K562 (cell line): Measurements from ENCODE around the gene SERGEF. TPM values are rescaled to one million over a fixed set of nuclear protein-coding genes. Genes with fewer than 3 reads are reported as not detected.
A peak's percentile ranks its signal among the peaks of the same experiment; 100 is the strongest.

ENCODE experiments used
- ATAC-seq: fragments of 200-7000 bp; cut with Tn5 transposase; 3 replicates; pipeline ENCODE4 v1.9.1; 2020; ENCODE audit warnings: moderate library complexity
- BruUV-seq: library from RNA; stranded (reverse); fragments of 400-500 nt; replicated peaks from 2 replicates; lab custom pipeline; 2021; lab: Mats Ljungman, UMichigan
- CTCF ChIA-PET: fragments of 300-600 bp; formaldehyde crosslinking; extraction: SDS; loops from one replicate; lab custom pipeline; 2021; ENCODE audit warnings: low intra/inter-chr PET ratio; lab: Yijun Ruan, JAX
- POLR2A ChIA-PET: fragments of 300-600, 350-650 bp; sonication (Branson Sonifier 250); formaldehyde crosslinking; extraction: SDS; loops from one replicate; lab custom pipeline; 2021; ENCODE audit warnings: antibody characterized with exemption, inconsistent platforms; lab: Yijun Ruan, JAX
- DNase-seq, 4 experiments: peaks; one replicate each; pipeline versions ENCODE4 v3.0.0 to v3.0.0-alpha.2; 2011 to 2018; ENCODE audit warnings: low spot score in 3 of 4, mixed read lengths in 3 of 4; ENCODE audit errors: extremely low read depth in 1 of 4
- FAIRE-seq: peaks from 2 replicates; lab custom pipeline; 2011; peaks lifted over from hg19 to GRCh38; lab: Jason Lieb, UNC
- H2AFZ ChIP-seq: 2 replicates; pipeline ENCODE4 v1.6.0; 2011; ENCODE audit warnings: low read depth, low read length, control low read depth, inconsistent platforms
- H3K27ac ChIP-seq: fragments of 200-600 bp; 3 replicates; pipeline ENCODE4 v1.8.0; 2011; ENCODE audit warnings: low read depth, mild to moderate bottlenecking, control low read depth, inconsistent platforms, low read length, moderate library complexity, mixed read lengths; ENCODE audit errors: extremely low read depth
- H3K27me3 ChIP-seq, 2 experiments: fragments of 300-600 bp in 1 of 2; 2 replicates in 1 of 2; 3 replicates in 1 of 2; pipeline versions ENCODE4 v1.6.0 to v1.8.0; 2011; ENCODE audit warnings: inconsistent platforms in 2 of 2, low read length in 2 of 2, mild to moderate bottlenecking in 1 of 2, mixed read lengths in 1 of 2, moderate library complexity in 1 of 2; ENCODE audit not compliant: control insufficient read depth in 2 of 2, insufficient read depth in 2 of 2
- H3K36me3 ChIP-seq: fragments of 300-600 bp; 3 replicates; pipeline ENCODE4 v1.8.0; 2011; ENCODE audit warnings: mild to moderate bottlenecking, low read length, inconsistent platforms; ENCODE audit not compliant: control insufficient read depth, insufficient read depth
- H3K4me1 ChIP-seq, 2 experiments: fragments of 200-600 bp in 1 of 2; replicated peaks in 1 of 2; 2 replicates in 1 of 2; 3 replicates in 1 of 2; pipeline versions ENCODE4 v1.5.1 to v1.8.0; 2011; ENCODE audit warnings: inconsistent platforms in 2 of 2, low read length in 2 of 2, mild to moderate bottlenecking in 1 of 2, mixed read lengths in 1 of 2, moderate library complexity in 1 of 2; ENCODE audit not compliant: control insufficient read depth in 2 of 2, insufficient read depth in 2 of 2
- H3K4me2 ChIP-seq: 2 replicates; pipeline ENCODE4 v1.6.1; 2011; ENCODE audit warnings: low read length, control low read depth, inconsistent platforms, mixed read lengths; ENCODE audit not compliant: insufficient read depth
- H3K4me3 ChIP-seq: fragments of 200-600 bp; sonication (generic), shearing (Covaris generic); 2 replicates; pipeline ENCODE4 v1.5.1; 2016; ENCODE audit warnings: control low read depth, inconsistent platforms
- H3K79me2 ChIP-seq: fragments of 200-600 bp; 3 replicates; pipeline ENCODE4 v1.8.0; 2011; ENCODE audit warnings: low read length, inconsistent platforms; ENCODE audit not compliant: control insufficient read depth, insufficient read depth
- H3K9ac ChIP-seq, 2 experiments: 2 replicates each; pipeline versions ENCODE4 v1.6.0 to v1.6.1; 2011; ENCODE audit warnings: low read depth in 2 of 2, low read length in 2 of 2, control low read depth in 1 of 2, inconsistent platforms in 1 of 2, mild to moderate bottlenecking in 1 of 2, mixed read lengths in 1 of 2; ENCODE audit not compliant: insufficient read depth in 1 of 2
- H3K9me1 ChIP-seq: one replicate; pipeline ENCODE4 v1.6.0; 2011; ENCODE audit warnings: inconsistent platforms, mild to moderate bottlenecking, low read length, moderate library complexity; ENCODE audit not compliant: control insufficient read depth, insufficient read depth
- H3K9me3 ChIP-seq: replicated peaks from 2 replicates; pipeline ENCODE4 v1.5.1; 2011; ENCODE audit warnings: low read depth, low read length, inconsistent platforms; ENCODE audit not compliant: control insufficient read depth, insufficient read depth
- H4K20me1 ChIP-seq: replicated peaks from 2 replicates; pipeline ENCODE4 v1.6.1; 2011; ENCODE audit warnings: low read length, inconsistent platforms, mixed read lengths; ENCODE audit not compliant: control insufficient read depth, insufficient read depth
- CEBPB ChIP-seq: fragments of 450-650 bp; IDR thresholded peaks from 2 replicates; pipeline ENCODE4 v1.6.1; 2016; ENCODE audit warnings: missing genetic modification characterization, missing compliant biosample characterization
- HDAC3 ChIP-seq: fragments of 450-650 bp; IDR thresholded peaks from 2 replicates; pipeline ENCODE4 v1.6.1; 2018; ENCODE audit warnings: borderline replicate concordance, mild to moderate bottlenecking, moderate library complexity; ENCODE audit not compliant: partially characterized antibody
- ILF3 ChIP-seq: fragments of 450-650 bp; IDR thresholded peaks from 2 replicates; pipeline ENCODE4 v1.6.1; 2018; ENCODE audit warnings: antibody characterized with exemption, mild to moderate bottlenecking, moderate library complexity, borderline replicate concordance
- MCM5 ChIP-seq: fragments of 450-650 bp; IDR thresholded peaks from 2 replicates; pipeline ENCODE4 v1.6.1; 2016; ENCODE audit warnings: low read depth
- RAD21 ChIP-seq, 2 experiments: fragments of 250-450 bp in 1 of 2; fragments of 450-650 bp in 1 of 2; sonication (Bioruptor Pico) in 1 of 2; formaldehyde crosslinking in 1 of 2; IDR thresholded peaks in 1 of 2; conservative IDR thresholded peaks in 1 of 2; 2 replicates each; pipeline versions ENCODE4 v1.4.0 to v1.8.0; 2020 to 2022; ENCODE audit warnings: mild to moderate bottlenecking in 2 of 2, moderate library complexity in 1 of 2
- ZNF282 ChIP-seq: sonication (generic); formaldehyde crosslinking; IDR thresholded peaks from 2 replicates; pipeline ENCODE4 v1.8.1; 2023; ENCODE audit warnings: missing genetic modification reagents
- WGBS: fragments of 100-300 bp; shearing (Covaris generic); methylation state at CpG from one replicate; pipeline ENCODE4 v1.1.6; 2016; ENCODE audit warnings: low coverage, mixed read lengths; ENCODE audit not compliant: insufficient coverage; ENCODE audit errors: missing lambda C conversion rate; 5-methylcytosine and 5-hydroxymethylcytosine counted together
- in situ Hi-C: fragments of 300-500 bp; cut with MboI; formaldehyde crosslinking; loops from 4 replicates; pipeline ENCODE4 v1.15.0; 2018; ENCODE audit warnings: inconsistent platforms, mixed read lengths
- intact Hi-C: fragments of 100-400 bp; cut with micrococcal nuclease; formaldehyde crosslinking; loops from 2 replicates; pipeline ENCODE4 v1.14.2; 2022
- polyA plus RNA-seq, 8 experiments: library from polyadenylated mRNA; depleted of rRNA in 4 of 8; stranded (reverse) in 5 of 8; unstranded in 3 of 8; fragments of >200 nt; fragmentation: Nextera tagmentation in 2 of 8; fragmentation: Illumina TruSeq in 1 of 8; extraction: Ambion mirVana in 2 of 8; extraction: Trizol in 1 of 8; gene quantifications; 2 replicates each; pipeline versions ENCODE4 v1.2.1 to v1.2.3, GENCODE V29; 2011 to 2014; ENCODE audit warnings: inconsistent platforms in 1 of 8, missing spikeins in 1 of 8
- total RNA-seq, 7 experiments: library from RNA; depleted of rRNA in 6 of 7; stranded (reverse); fragments of >200 nt in 6 of 7; fragmentation: Illumina TruSeq in 2 of 7; extraction: Trizol in 2 of 7; gene quantifications; 2 replicates each; pipeline versions ENCODE4 v1.2.1 to v1.2.3, GENCODE V29; 2011 to 2021; ENCODE audit warnings: low replicate concordance in 1 of 7
- TF ChIP-seq, protein P1 (sequence below), 3 experiments: IDR thresholded peaks in 2 of 3; conservative IDR thresholded peaks in 1 of 3; 2 replicates each; pipeline ENCODE4 v1.5.1; 2011 to 2012; ENCODE audit warnings: low read length in 3 of 3, mild to moderate bottlenecking in 3 of 3, control low read depth in 2 of 3, improper control_type of control experiment in 1 of 3, inconsistent platforms in 1 of 3, low read depth in 1 of 3, mixed read lengths in 1 of 3, moderate library complexity in 1 of 3; ENCODE audit not compliant: insufficient read depth in 2 of 3

Gene SERGEF
- total and polyA plus RNA-seq, 9 of the 15 experiments (the other 6 are each of a cell fraction or from before 2014, with no cell fraction given) = 10.2 to 28.0 (median 19.9) TPM

DNA sequence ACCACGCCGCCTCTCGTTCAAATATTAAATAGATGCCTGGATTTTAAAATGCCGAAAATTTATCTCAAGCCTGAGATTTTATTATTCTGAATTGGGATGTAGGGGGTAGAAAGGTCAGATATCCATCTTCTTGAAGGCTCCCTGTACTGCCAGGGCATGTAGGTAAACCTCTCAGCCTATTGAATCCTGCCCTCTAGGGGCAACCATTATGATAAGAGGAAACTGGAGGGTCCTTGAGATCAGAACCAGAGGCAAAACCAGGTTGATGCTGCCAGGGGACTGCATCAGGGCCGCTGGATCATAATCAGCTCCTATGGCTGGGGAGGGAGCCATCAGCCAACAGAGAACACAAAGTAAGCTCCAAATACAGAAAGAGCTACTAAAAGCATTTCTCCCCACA is 185.8 kb downstream of the SERGEF start:
- BruUV-seq = no TSS peak
- FAIRE-seq (no peak), ATAC-seq (no peak), DNase-seq (no peak)
- Histone ChIP-seq H3K9ac (no peak overlapping the region), H4K20me1 (no peaks in the 10 kb centered on the region; the same call in 1 of the 2 replicates), H3K4me2 (no peak overlapping the region), H3K36me3 (no peaks in the 10 kb centered on the region), H3K27me3 (peaks cover 3 to 5% of the 10 kb centered on the region in 2 experiments; a peak in 1 of 5 replicates), H3K4me1 (0 out of 5 replicates have a peak, but pooled peaks cover 0 to 4% of the 10 kb centered on the region in 2 experiments), H2AFZ (no peak overlapping the region), H3K9me1 (no peaks in the 10 kb centered on the region), H3K79me2 (no peaks in the 10 kb centered on the region), H3K4me3 (no peak overlapping the region), H3K9me3 (no peaks in the 10 kb centered on the region), H3K27ac (no peak overlapping the region)
- intact Hi-C loops = no loop called here
- 52% methylated on average over 5 of the region's 5 CpGs for WGBS
- ChIA-PET POLR2A (interaction anchor here (1.2 kb wide), 1 partner anchor 39 kb away, joined by 4 read pairs; no protein-coding TSS in a partner anchor), CTCF (no interaction called here)
- TF ChIP-seq HDAC3 (no peak), MCM5 (no peak), ILF3 (no peak), ZNF282 (no peak), RAD21 (CRISPR knock-in tag; conservative IDR thresholded peaks at IDR 0.05 in 1 of 2, IDR thresholded peaks at IDR 0.05 in 1 of 2) (peak in 1 of 2 experiments; percentile 13; a peak in 1 of 4 replicates), CEBPB (tag) (no peak)
- TF ChIP-seq, protein P1, sequence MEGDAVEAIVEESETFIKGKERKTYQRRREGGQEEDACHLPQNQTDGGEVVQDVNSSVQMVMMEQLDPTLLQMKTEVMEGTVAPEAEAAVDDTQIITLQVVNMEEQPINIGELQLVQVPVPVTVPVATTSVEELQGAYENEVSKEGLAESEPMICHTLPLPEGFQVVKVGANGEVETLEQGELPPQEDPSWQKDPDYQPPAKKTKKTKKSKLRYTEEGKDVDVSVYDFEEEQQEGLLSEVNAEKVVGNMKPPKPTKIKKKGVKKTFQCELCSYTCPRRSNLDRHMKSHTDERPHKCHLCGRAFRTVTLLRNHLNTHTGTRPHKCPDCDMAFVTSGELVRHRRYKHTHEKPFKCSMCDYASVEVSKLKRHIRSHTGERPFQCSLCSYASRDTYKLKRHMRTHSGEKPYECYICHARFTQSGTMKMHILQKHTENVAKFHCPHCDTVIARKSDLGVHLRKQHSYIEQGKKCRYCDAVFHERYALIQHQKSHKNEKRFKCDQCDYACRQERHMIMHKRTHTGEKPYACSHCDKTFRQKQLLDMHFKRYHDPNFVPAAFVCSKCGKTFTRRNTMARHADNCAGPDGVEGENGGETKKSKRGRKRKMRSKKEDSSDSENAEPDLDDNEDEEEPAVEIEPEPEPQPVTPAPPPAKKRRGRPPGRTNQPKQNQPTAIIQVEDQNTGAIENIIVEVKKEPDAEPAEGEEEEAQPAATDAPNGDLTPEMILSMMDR (IDR thresholded peaks at IDR 0.05 in 2 of 3, conservative IDR thresholded peaks at IDR 0.05 in 1 of 3; ENCODE audit: insufficient read depth in 2 of 3, low read depth in 1 of 3, low read length in 3 of 3) = peak in 2 of 3 experiments; percentile 13 to 27; a peak in 1 of 6 replicates
- TF ChIP-seq, all 486 proteins: peak for 2
- in situ Hi-C loops = no loop called here
